ENCODE results near the gene ALX3.

Gene ALX3

DNA sequence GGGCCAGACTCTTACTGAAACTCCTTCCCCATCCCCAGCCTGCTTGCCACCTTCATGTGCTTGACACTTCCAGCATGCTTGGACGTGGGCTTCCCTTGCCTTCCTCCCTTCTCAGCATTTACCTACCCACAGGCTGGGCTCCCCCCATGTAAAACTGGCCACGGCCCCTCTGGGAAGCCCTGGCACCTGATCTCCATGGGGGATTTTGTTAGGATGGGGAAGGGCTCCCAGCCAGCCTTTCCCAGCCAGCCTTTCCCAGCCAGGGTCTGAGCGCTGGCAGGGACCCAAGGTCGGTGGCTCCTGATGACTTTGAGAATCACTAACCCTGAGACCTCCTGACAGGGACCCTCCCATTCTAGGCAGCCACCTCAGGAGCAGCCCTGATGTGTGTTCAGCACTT is 6.7 kb downstream of the ALX3 start:
- no peak for DNase-seq

DNA sequence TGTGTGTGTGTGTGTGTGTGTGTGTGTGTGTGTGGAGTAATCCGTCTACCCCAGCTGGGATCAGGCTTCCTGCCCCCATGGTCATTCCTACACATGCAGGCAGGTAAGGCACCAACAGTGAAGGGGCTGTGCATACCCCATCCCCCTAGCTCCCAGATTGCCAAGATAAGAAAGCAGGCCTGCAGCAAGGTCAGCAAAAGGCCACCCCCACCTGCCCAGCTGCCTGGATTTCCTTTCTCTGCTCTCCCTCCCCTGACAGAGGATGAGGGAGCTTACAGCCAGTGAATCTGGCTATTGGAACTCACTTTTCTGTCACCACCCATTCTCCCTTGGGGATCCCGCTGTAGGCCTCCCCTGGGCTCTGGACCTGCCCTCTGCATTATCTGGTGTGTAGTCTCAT is 7.9 kb downstream of the ALX3 start:
- DNase-seq, result no peak

DNA sequence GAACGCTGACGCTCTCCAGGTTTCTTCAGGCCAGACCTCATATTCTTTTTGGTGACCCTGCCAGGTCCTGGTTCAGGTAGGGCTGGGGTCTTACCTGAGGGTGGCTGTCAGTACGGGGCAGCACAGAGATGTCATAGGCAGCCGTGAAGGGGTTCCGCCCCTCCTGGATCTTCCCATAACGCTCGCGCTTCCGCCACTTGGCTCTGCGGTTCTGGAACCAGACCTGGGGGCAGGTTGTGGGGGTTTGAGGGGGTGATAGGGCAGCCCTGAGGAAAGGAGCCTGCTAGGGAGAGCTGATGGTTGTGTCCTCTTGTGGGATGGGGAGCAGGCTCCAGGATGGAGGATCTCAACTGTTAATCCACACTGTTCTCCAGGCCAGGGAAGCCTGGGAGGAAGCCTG is 9.1 kb downstream of the ALX3 start:
- no peak for DNase-seq

DNA sequence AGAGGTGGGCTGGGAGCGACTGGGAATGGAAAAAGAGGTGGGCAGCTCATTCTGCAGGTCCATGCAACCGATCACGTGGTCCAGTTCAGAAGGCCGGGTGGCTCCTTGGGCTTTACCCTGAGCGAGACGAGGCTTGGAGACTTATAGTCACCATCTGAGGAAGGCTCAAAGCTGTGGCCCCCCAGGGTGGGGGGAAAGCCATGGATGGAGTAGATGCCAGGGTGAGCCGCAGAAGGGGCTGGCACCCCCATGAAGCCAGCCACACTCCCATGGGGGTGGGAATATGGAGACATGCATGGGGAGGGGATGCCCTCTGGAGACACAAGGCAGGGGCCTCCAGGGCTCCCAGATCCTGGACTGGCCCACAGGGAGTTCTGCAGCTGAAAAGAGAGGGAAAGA is 9.8 kb downstream of the ALX3 start:
- DNase-seq, result no peak

DNA sequence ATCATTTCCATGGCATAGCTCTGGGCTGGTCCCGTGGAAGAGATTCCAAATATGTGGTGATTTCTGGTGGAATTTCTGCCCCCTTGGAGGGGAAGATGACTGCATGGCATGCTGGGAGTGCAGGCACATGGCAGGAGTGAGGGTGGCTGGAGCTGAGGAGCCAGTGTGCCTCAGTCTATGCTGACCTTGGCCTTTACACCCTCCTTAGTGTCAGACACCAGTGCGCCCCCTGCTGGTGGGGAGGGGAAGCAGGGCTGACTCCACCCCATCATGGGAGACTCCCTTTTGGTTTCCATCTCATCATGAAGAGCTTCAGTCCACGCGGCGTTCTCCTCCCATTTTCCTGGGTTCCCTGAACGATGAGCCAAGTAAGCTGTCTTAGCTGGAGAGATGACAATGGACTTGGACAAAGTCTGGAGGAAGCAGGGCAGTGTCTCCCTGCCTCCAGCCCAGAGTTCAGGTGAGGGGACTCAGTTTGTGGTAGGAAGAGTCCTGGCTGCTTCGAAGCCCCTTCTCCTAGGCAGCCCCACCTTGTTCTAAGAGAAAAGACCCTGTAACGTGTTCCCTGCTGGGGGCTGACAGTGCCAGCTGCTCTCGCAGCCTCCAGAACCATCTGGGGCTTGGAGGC is 10.3 kb downstream of the ALX3 start:
- peak; percentile 69 for DNase-seq

DNA sequence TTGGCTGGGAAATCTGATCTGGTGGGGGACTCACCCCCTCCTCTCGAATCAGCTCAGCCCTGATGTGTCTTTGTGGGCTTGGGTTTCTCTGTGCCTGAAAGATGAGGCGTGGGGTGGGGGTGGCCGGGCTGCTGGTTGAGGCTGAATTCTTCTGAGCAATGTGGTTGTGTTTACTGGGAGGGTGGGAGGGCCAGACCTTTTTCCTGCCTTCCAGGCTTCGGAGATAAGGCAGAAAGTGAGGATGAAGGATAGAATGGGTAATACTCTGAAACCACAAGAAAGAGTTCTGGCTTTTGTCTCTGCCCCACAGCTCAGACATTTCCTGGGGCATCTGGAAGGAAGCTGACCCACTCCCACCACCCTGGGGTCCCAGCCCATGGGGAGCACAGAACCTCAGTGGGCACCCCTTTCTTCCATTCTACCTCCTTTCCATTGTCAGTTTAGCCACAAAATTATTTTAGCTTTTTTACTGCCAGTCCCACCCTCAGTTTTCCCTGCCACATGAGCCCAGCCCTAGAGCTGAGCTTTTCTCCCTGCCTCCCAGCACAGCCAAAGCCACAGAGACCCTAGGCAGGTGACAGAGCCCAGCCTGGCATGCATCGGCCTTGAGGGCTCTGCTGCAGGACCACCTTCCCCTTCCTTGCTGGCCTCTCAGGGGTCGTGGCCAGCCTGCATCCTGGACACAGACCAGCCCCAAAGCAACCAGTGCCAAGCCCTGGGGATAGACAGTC is 11.2 kb downstream of the ALX3 start:
- DNase-seq, result no peak

DNA sequence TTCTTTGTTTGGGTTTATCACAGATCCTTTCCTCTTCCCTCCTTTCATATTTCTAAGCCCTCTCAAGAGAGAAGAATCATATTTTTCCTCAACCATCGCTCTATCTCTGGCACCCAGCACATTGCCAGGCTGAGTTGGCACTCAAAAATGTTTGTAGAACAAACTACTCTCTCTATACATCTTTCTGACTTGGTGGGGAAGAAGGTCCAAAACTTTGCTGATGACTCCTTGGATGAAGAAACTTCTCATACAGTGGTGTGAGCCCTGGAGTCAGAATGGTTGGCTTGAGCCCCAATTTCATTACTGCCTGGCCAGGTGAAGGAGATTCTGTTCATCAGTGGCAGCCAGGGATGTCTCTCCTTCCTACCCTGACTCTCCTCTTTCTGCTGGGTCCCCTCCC is 11.9 kb downstream of the ALX3 start:
- DNase-seq, result no peak

DNA sequence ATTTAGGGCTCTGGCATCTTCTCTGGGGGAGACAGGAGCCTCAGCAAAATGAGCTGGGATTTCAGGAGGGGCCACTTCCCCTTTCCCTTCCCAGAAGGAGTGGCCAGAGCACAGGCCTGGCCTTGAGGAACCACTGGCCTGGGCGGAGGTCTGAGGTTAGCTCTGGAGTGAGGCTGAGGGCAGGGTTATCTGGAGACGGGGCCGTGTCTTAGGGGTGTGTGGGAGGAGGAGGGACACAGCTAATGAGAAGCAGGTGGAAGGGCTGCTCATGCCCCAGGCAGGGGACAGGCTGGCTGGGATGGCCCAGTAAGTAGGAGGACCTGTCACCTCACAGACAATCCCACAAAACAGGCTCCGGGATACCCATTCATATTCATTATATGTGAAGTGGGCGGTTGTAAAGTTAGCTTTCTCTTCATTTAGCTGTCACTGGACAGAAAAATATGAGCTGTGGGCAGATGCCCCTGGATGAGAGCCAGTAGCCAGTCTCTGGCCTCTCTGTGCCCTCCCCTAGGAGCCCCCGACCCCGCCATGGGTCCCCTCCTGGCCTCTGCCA is 12.4 kb downstream of the ALX3 start:
- no peak for DNase-seq

DNA sequence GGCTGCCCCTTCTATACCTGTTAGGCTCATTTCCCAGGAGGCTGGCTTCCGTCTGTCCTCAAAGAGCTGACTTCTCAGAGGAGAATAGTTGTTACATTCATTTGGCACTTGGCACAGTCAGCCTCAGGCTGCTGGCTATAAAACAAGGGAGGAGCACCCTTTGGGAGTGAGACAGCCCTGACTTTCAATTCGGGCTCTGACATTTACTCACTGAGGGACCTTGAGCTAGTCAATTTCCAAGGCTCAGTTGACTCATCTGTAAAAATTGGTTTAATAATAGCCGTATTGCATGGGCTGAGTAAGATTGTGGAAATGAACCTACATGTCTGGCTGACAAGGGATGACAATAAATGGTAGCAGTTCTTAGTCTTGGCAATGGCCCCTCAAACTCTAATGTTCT is 13.7 kb downstream of the ALX3 start:
- no peak for DNase-seq

DNA sequence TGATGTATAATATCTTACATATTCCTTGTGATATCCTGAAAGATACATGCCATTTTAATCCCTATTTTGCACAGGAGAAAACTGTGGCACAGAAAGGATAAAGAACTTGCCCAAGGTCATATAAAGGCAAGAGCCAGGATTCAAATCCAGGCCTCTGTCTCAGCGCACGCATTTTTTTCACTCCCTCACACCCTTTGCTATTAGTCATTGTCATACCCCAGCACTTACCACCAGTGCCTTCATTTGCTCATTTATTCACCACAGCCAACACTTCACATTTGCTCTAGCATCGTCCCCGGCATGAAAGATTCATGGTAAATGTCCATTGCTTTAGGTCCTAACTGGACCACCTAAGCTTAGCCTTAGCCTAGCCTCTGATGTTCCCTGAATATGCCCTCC is 14.2 kb downstream of the ALX3 start:
- no peak for DNase-seq

DNA sequence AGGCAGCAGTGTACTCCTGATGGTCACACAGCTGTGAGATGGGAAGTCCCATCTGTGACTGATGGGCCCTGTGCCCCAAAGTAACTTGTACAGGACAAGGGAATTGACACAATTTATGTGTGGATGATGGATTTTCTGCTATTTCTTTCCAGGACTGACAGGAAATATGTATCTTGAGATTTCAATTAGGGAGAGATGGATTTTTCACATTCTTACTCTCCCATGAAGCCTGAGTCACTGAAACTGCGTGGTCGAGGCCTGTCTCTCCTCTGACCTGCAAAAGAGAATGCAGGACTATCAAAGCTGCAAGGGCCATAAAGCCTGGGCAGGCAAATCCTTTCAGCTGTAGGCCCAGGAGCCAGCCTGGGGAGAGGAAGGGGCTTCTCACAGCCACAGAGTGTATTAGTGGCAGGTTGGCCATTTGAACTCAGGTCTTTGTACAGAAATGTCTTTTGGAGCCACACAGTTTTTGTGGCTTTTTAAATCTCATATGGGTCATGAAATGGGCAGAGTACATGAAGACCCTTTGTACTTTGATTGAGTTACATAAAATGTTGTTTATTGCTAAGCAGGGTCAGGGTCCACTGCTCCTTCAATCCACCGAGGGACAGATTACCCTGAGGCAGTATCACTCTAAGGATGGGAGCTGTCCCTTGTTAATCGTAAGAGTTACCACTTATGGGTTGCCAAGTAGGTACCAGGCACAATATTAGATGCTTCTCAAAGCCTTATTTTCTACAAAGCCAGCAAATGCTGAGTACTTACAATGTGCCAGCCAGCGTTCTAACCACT is 14.8 kb downstream of the ALX3 start:
- DNase-seq, result no peak

DNA sequence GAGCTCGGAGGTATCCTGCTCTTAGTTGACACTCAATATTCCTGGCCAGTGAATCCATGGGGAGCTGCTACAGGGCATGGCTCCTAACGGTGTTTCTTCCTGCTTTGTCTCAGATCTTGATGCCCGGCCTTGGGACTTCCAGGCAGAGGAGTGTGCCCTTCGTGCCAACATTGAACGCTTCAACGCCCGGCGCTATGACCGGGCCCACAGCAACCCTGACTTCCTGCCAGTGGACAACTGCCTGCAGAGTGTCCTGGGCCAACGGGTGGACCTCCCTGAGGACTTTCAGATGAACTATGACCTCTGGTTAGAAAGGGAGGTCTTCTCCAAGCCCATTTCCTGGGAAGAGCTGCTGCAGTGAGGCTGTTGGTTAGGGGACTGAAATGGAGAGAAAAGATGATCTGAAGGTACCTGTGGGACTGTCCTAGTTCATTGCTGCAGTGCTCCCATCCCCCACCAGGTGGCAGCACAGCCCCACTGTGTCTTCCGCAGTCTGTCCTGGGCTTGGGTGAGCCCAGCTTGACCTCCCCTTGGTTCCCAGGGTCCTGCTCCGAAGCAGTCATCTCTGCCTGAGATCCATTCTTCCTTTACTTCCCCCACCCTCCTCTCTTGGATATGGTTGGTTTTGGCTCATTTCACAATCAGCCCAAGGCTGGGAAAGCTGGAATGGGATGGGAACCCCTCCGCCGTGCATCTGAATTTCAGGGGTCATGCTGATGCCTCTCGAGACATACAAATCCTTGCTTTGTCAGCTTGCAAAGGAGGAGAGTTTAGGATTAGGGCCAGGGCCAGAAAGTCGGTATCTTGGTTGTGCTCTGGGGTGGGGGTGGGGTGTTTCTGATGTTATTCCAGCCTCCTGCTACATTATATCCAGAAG is 16.7 kb downstream of the ALX3 start:
- DNase-seq, result peak; percentile 66

DNA sequence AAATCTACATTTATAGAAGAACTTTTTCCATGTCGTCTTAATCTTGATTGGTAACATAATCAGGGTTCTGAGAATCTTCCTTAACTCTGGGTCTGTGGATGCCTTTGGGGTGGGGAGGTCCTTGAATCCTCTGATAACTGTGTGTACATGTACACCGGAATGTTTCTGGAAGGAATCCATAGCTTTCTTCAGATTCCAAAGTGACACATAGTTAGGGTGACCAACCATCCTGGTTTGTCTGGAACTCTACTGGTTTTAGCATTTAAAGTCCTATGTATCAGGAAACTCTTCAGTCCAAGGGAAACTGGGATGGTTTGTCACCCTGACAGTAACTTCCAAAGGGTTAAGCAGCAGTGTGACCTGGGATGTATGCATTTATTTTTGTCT is 19.2 kb downstream of the ALX3 start:
- DNase-seq, result no peak

DNA sequence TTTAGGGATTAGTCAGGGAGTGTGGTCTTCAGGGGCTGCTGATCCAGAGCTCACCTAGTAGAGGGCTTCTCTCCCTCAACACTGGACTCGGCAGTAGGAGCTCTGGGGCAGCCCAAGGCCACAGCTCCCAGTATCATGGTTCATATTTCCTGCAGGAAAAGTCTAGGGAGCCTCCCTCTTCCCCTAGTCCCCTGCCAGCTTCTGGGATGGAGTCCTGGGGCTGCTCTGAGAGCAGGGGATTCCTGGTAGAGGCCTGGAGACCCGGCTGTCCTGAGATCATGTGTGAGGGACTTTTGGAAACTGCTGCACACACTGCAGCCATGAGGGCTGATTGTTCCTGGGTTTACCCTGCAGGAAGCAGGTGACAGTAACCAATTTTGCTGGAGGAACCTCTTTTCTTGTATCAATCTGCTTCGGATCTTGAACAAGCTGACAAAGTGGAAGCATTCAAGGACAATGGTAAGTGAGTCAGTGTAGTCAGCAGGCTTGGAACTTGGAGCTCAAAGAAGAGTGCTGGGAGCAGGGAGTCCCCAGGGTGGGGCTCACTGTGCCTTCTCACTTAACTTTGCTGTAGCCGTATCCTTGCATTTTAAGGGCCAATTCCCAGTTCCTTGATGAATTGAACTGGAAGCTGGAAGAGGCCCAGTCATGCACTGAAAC is 19.7 kb downstream of the ALX3 start:
- no peak for DNase-seq

DNA sequence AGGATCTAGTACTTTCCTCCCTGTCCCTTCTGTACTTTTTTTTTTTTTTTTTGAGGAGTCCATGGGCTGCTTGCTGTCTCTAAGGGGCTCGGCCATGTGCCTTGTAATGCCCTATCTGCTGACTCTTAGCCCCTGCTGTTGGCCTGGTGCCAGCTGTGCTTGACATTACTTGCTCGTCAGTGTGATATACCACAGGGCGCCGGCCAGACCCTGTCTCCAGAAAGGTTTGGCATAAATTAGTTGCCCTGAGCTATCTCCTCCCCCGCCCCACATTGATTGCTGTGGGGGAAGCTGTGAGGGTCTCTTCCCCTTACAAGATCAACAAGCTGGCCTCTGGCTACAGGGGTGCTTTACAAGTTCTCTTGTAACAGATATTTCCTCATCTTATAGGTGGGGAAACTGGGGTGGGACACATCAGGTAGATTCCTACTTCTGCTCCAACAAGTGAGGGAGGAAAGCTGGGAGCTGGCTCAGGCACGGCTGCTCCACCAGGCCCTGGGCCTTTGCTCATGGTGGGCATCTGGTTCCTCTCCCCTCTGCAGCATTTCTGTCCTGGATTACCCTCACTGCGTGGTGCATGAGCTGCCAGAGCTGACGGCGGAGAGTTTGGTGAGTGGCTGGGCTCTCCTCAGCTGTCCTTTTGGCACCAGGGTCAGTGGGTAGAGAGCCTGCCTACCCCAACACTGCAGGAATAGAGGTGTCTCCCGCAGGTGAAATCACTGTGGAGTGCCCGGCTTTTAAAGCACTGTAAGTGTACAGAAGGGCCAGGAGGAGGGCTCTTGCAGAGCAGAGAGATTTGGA is 20.5 kb downstream of the ALX3 start:
- DNase-seq, result no peak

DNA sequence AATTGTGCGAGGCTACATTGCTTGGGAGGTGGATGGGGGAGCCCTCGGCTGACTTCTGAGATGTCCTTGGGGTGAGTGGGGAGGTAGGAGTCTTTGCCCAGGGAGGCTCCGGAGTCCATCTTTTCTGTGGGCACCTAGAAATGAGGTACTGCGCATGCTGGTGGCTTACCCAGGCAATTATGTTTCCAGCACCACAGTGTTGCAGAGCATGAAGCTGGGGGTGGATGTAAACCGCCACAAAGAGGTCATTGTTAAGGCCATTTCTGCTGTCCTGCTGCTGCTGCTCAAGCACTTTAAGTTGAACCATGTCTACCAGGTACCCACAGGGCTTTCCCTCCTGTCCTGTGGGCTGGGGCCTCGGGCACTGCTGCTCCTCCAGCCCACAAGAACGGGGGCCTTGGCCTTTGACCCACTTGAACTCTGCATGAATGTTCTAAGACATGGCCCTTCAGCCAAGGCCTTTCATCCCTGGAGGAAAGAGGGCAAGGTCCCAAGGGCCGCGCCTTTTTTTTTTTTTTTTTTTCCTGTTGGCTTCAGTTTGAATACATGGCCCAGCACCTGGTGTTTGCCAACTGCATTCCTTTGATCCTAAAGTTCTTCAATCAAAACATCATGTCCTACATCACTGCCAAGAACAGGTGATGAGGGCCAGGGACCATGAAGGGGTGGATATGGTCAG is 21.4 kb downstream of the ALX3 start:
- DNase-seq, result no peak

DNA sequence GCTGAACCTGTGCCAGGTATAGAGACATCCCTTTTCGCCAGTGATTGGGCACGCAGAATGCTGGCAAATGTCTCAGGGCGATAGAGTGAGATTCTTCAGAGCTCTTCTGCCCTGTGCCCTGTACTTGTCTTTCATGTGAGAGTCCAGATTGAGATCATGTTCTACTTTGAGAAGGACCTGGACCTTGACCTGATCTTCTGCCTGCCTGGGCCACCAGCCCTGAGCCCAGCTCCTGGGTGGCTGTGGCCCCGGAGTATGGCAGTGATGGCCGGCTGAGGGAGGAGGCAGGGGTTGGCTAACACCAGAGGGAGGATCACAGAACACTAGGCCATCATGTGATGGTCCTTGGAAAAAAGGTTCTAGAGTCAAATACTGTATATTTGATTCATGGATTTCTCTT is 22.2 kb downstream of the ALX3 start:
- DNase-seq, result no peak

DNA sequence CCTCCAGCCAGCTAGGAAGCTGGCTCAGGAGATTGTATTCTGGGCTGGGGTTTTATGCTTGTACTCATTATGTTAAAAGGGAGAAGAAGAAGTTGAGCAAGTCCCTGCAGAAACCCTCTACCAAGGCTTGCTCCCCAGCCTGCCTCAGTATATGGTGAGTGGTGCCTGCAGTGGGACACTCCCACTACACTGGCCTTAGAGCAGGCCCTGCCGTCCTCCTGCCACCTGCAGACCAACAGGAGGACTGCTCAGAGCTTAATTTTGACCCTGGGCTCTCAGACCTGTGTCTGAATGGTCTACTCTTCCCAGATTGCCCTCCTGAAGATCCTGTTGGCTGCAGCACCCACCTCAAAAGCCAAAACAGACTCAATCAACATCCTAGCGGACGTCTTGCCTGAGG is 23.0 kb downstream of the ALX3 start:
- no peak for DNase-seq

DNA sequence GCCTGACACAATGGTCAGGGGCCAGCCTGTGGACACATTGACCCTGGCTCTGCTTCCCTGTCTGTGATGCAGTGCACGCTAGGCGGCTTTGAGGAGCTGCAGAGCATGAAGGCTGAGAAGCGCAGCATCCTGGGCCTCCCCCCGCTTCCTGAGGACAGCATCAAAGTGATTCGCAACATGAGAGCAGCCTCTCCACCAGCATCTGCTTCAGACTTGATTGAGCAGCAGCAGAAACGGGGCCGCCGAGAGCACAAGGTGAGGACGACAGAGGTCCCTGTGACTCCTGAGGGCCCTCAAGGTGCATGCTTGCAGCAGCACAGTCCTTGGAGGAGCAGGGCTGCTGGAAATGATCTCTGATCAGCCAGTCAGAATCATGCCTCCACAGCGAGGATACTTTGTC is 27.5 kb downstream of the ALX3 start:
- no peak for DNase-seq

DNA sequence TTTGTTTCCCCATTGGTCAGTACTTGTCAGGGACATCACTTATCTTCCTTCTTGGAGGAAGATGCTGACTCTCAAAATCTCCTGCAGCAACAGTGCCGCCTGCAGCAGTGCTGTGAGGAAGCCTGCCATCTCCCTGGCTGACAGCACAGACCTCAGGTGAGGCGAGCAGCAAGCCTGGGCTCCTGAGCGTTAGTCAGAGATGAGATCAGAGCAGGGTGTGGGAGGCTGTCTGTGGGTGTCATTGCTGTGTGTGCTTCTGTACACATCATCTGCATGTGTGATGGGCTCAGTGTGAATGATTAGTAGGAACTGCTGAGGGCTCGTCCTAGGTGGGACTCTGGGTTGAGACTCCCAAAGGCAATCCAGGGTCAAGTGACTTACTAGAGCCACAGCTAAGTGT is 29.9 kb downstream of the ALX3 start:
- DNase-seq, result no peak

DNA sequence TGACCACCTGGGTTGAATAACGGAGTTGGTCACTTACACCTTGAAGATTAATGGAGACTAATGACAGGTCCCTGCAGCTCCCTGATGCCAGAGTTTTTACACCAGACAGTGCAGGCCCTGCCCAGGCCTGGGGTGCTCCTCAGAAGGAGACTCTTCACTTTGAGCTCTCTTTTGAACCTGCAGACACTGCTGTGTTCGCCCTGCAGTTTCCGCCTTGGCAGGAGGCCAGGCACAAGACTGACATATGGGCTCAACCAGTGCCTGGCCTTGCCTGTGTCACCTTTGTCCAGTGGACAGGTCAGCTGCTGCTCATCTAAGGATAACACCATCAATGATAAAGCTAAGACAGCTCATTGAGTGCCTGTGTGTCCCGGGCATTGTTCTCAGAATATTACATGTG is 30.8 kb downstream of the ALX3 start:
- DNase-seq, result no peak
